Right lung (tissue), 5 donors: Measurements from ENCODE around the gene FSTL4. TPM values are rescaled to one million over a fixed set of nuclear protein-coding genes. Genes with fewer than 3 reads are reported as not detected.

Source experiments
- DNase-seq, 2 donors: peaks; one replicate each; pipeline ENCODE4 v3.0.0-alpha.2; 2013
- polyA plus RNA-seq, 5 donors: library from polyadenylated mRNA; unstranded; fragments of 120-200 nt; gene quantifications; one replicate each; pipeline versions ENCODE4 v1.2.1 to v1.2.3, GENCODE V29; 2013; ENCODE audit warnings: inconsistent platforms in 1 of 5, low replicate concordance in 1 of 5; ENCODE audit not compliant: insufficient read length in 5 of 5, insufficient read depth in 1 of 5

Gene FSTL4
- polyA plus RNA-seq, 5 donors: 0.14 to 0.27 (median 0.19) TPM; not detected in 1

- no peak for DNase-seq
Observed at GRCh38 chr5:133480866-133481265, 131.5 kb downstream of the FSTL4 start.

GRCh38 chr5:133480366-133480765 lies 132.0 kb downstream of the FSTL4 start:
- no peak for DNase-seq

GRCh38 chr5:133478199-133478985 lies 133.9 kb downstream of the FSTL4 start:
- no peak for DNase-seq

GRCh38 chr5:133475986-133476385 lies 136.4 kb downstream of the FSTL4 start:
- DNase-seq: no peak

GRCh38 chr5:133474851-133475590 lies 137.3 kb downstream of the FSTL4 start:
- DNase-seq: no peak

- no peak for DNase-seq
Observed at GRCh38 chr5:133473291-133473690, 139.1 kb downstream of the FSTL4 start.

- no peak for DNase-seq
Observed at GRCh38 chr5:133472829-133473228, 139.5 kb downstream of the FSTL4 start.

- no peak for DNase-seq
Observed at GRCh38 chr5:133471699-133472098, 140.6 kb downstream of the FSTL4 start.

- DNase-seq: no peak
Observed at GRCh38 chr5:133470841-133471240, 141.5 kb downstream of the FSTL4 start.

GRCh38 chr5:133469846-133470245 lies 142.5 kb downstream of the FSTL4 start:
- DNase-seq: no peak

GRCh38 chr5:133469252-133469651 lies 143.1 kb downstream of the FSTL4 start:
- no peak for DNase-seq

GRCh38 chr5:133468596-133468995 lies 143.7 kb downstream of the FSTL4 start:
- DNase-seq: no peak

GRCh38 chr5:133467826-133468463 lies 144.4 kb downstream of the FSTL4 start:
- DNase-seq: no peak

- no peak for DNase-seq
Observed at GRCh38 chr5:133467335-133467779, 145.0 kb downstream of the FSTL4 start.

- no peak for DNase-seq
Observed at GRCh38 chr5:133466556-133467334, 145.6 kb downstream of the FSTL4 start.

GRCh38 chr5:133464013-133464412 lies 148.3 kb downstream of the FSTL4 start:
- DNase-seq: no peak

GRCh38 chr5:133461796-133462516 lies 150.4 kb downstream of the FSTL4 start:
- DNase-seq: no peak

GRCh38 chr5:133460172-133460758 lies 152.1 kb downstream of the FSTL4 start:
- DNase-seq: no peak

GRCh38 chr5:133459474-133460160 lies 152.7 kb downstream of the FSTL4 start:
- no peak for DNase-seq

- DNase-seq: no peak
Observed at GRCh38 chr5:133458435-133458834, 153.9 kb downstream of the FSTL4 start.
